ENCODE results near the gene PYGO2. TPM values are rescaled to one million over a fixed set of nuclear protein-coding genes. Genes with fewer than 3 reads are reported as not detected.

The PYGO2 gene
- total RNA-seq, 4 donors from 2014 or later: 13.4 to 23.9 (median 14.8) TPM

GRCh38 chr1:154969246-154969645, 7.7 kb upstream of the PYGO2 start:
- no peak for TF ChIP-seq CTCF (IDR thresholded peaks at IDR 0.05; ENCODE audit: low read depth)

- no peak for TF ChIP-seq CTCF (IDR thresholded peaks at IDR 0.05; ENCODE audit: low read depth)
Observed at GRCh38 chr1:154968731-154969130, 7.1 kb upstream of the PYGO2 start.

GRCh38 chr1:154967331-154967950, 5.9 kb upstream of the PYGO2 start:
- no peak for TF ChIP-seq CTCF (IDR thresholded peaks at IDR 0.05; ENCODE audit: low read depth)

GRCh38 chr1:154966111-154966510, 4.5 kb upstream of the PYGO2 start:
- no peak for TF ChIP-seq CTCF (IDR thresholded peaks at IDR 0.05; ENCODE audit: low read depth)

DNA sequence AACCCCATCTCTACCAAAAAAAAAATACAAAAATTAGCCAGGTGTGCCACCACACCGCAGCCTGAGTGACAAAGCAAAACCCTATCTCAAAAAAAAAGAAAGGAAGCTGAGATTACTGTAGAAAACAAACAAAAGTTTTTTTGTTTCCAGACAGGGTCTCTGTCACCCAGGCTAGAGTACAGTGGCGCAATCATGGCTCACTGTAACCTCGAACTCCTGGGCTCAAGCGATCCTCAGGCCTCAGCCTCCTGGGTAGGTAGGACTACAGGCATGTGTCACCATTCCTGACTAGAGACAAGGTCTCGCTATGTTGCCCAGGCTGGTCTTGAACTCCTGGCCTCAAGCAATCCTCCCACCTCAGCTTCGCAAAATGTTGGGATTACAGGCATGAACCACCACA, 2.8 kb upstream of the PYGO2 start:
- TF ChIP-seq CTCF (IDR thresholded peaks at IDR 0.05; ENCODE audit: low read depth): no peak

GRCh38 chr1:154963643-154964042, 2.1 kb upstream of the PYGO2 start:
- TF ChIP-seq CTCF (IDR thresholded peaks at IDR 0.05; ENCODE audit: low read depth): no peak

GRCh38 chr1:154962795-154963330, 1.3 kb upstream of the PYGO2 start:
- no peak for TF ChIP-seq CTCF (IDR thresholded peaks at IDR 0.05; ENCODE audit: low read depth)
